GM12891 (cell line): ENCODE measurements around the gene CDK18.

Source experiments
- DNase-seq: peaks from one replicate; pipeline ENCODE4 v3.0.0; 2011; ENCODE audit warnings: low spot score; ENCODE audit not compliant: insufficient read length
- FAIRE-seq: peaks from 2 replicates; lab custom pipeline; 2011; peaks lifted over from hg19 to GRCh38; lab: Jason Lieb, UNC
- PAX5 ChIP-seq: IDR thresholded peaks from 2 replicates; pipeline ENCODE4 v1.6.1; 2011; ENCODE audit warnings: low read length, moderate library complexity, mild to moderate bottlenecking; ENCODE audit not compliant: insufficient read depth, severe bottlenecking
- POLR2A ChIP-seq: IDR thresholded peaks from 2 replicates; pipeline ENCODE4 v1.6.1; 2011; ENCODE audit warnings: low read depth, low read length, control low read depth
- POLR2AphosphoS5 ChIP-seq: IDR thresholded peaks from 2 replicates; pipeline ENCODE4 v1.6.1; 2011; ENCODE audit warnings: low read depth, low read length, control low read depth
- POU2F2 ChIP-seq: IDR thresholded peaks from 2 replicates; pipeline ENCODE4 v1.6.1; 2011; ENCODE audit warnings: low read depth, mild to moderate bottlenecking, control low read depth, low read length, moderate library complexity
- SPI1 ChIP-seq: IDR thresholded peaks from 2 replicates; pipeline ENCODE4 v1.6.1; 2011; ENCODE audit warnings: low read depth, low read length, control low read depth
- TAF1 ChIP-seq: IDR thresholded peaks from 2 replicates; pipeline ENCODE4 v1.6.1; 2011; ENCODE audit warnings: low read depth, low read length, control low read depth

The CDK18 gene

GRCh38 chr1:205522692-205523091 lies 18.2 kb downstream of the CDK18 start:
- no peak for DNase-seq
- TF ChIP-seq POLR2AphosphoS5 (no peak), PAX5 (no peak), SPI1 (no peak), POLR2A (no peak), POU2F2 (no peak), TAF1 (no peak)

GRCh38 chr1:205523261-205523890 lies 18.9 kb downstream of the CDK18 start:
- DNase-seq (no peak), FAIRE-seq (no peak)
- TF ChIP-seq TAF1, result no peak
- TF ChIP-seq POLR2A, result no peak
- TF ChIP-seq PAX5, result no peak
- TF ChIP-seq POU2F2, result no peak
- no peak for TF ChIP-seq SPI1
- TF ChIP-seq POLR2AphosphoS5, result no peak

More at GRCh38 chr1:205522692-205523091, 18.2 kb downstream of the CDK18 start:
- no peak for FAIRE-seq

GRCh38 chr1:205523891-205524793 lies 19.7 kb downstream of the CDK18 start:
- DNase-seq (peak; percentile 70), FAIRE-seq (peak; percentile 91)
- TF ChIP-seq POLR2AphosphoS5, result no peak
- TF ChIP-seq TAF1, result no peak

GRCh38 chr1:205524794-205525101 lies 20.3 kb downstream of the CDK18 start:
- TF ChIP-seq POLR2A (no peak), PAX5 (no peak), TAF1 (no peak), SPI1 (no peak), POLR2AphosphoS5 (no peak), POU2F2 (no peak)

GRCh38 chr1:205525495-205526285 lies 21.2 kb downstream of the CDK18 start:
- FAIRE-seq (no peak), DNase-seq (no peak)
- TF ChIP-seq POLR2A, result no peak
- no peak for TF ChIP-seq TAF1
- TF ChIP-seq POLR2AphosphoS5, result no peak
- TF ChIP-seq POU2F2, result no peak
- TF ChIP-seq SPI1, result no peak
- no peak for TF ChIP-seq PAX5

More at GRCh38 chr1:205524794-205525101, 20.3 kb downstream of the CDK18 start:
- DNase-seq (no peak), FAIRE-seq (no peak)

GRCh38 chr1:205526431-205526830 lies 22.0 kb downstream of the CDK18 start:
- FAIRE-seq, result no peak
- DNase-seq, result no peak
- TF ChIP-seq SPI1, result no peak
- TF ChIP-seq TAF1, result no peak
- no peak for TF ChIP-seq POU2F2

GRCh38 chr1:205527931-205528330 lies 23.5 kb downstream of the CDK18 start:
- TF ChIP-seq POLR2A, result no peak
- TF ChIP-seq PAX5, result no peak
- no peak for TF ChIP-seq POLR2AphosphoS5
- TF ChIP-seq POU2F2, result no peak
- TF ChIP-seq TAF1, result no peak
- TF ChIP-seq SPI1, result no peak
- no peak for DNase-seq
- no peak for FAIRE-seq

GRCh38 chr1:205528446-205528886 lies 24.0 kb downstream of the CDK18 start:
- FAIRE-seq (no peak), DNase-seq (no peak)
- no peak for TF ChIP-seq POLR2A
- no peak for TF ChIP-seq PAX5
- TF ChIP-seq POLR2AphosphoS5, result no peak
- no peak for TF ChIP-seq SPI1
- no peak for TF ChIP-seq POU2F2
- TF ChIP-seq TAF1, result no peak
